Colonic mucosa (tissue), 4 donors: ENCODE results near the gene ZFHX3. TPM values are rescaled to one million over a fixed set of nuclear protein-coding genes. Genes with fewer than 3 reads are reported as not detected.

ENCODE experiments used
- DNase-seq: peaks from one replicate; pipeline ENCODE4 v3.0.0-alpha.2; 2020
- H3K27ac ChIP-seq: fragments of 200-600 bp; one replicate; pipeline ENCODE4 v1.8.0; 2021
- H3K27me3 ChIP-seq: fragments of 200-600 bp; one replicate; pipeline ENCODE4 v1.8.0; 2021
- H3K36me3 ChIP-seq: fragments of 200-600 bp; one replicate; pipeline ENCODE4 v1.8.0; 2021
- H3K4me1 ChIP-seq: fragments of 200-600 bp; one replicate; pipeline ENCODE4 v1.8.0; 2021; ENCODE audit warnings: mild to moderate bottlenecking
- H3K4me3 ChIP-seq: fragments of 200-600 bp; one replicate; pipeline ENCODE4 v1.8.0; 2021
- H3K9ac ChIP-seq, 2 donors: one replicate each; pipeline ENCODE4 v1.7.0; 2013; ENCODE audit warnings: control low read depth in 2 of 2, low read depth in 2 of 2, low read length in 2 of 2
- H3K9me3 ChIP-seq: fragments of 200-600 bp; one replicate; pipeline ENCODE4 v1.8.0; 2021
- intact Hi-C: fragments of 100-400 bp; cut with DNase I; formaldehyde crosslinking; loops from one replicate; pipeline ENCODE4 v1.14.1; 2022
- total RNA-seq, 2 donors: library from RNA; stranded (reverse); fragmentation: NEBNext Ultra II Directional in 1 of 2; extraction: Animal tissue kit (Norgen Biotek cat#: 25700) in 1 of 2; gene quantifications; one replicate each; pipeline ENCODE4 v1.2.1, GENCODE V29; 2021
- TF ChIP-seq, protein P1 (sequence below): fragments of 200-600 bp; IDR thresholded peaks from one replicate; pipeline ENCODE4 v1.8.0; 2022; ENCODE audit warnings: antibody characterized with exemption, mild to moderate bottlenecking
- donor health status: healthy.
- donor health status: DM: no; HTN: no; CAD: no.
- donor health status: DM: no; HTN: no; CAD: no.

ZFHX3 gene
- total RNA-seq, 2 donors from 2014 or later: 10.5 to 12.8 TPM

GRCh38 chr16:72836985-72837384 lies 210.9 kb downstream of the ZFHX3 start:
- no peak overlapping the region for H3K9ac ChIP-seq
- TF ChIP-seq, protein P1, sequence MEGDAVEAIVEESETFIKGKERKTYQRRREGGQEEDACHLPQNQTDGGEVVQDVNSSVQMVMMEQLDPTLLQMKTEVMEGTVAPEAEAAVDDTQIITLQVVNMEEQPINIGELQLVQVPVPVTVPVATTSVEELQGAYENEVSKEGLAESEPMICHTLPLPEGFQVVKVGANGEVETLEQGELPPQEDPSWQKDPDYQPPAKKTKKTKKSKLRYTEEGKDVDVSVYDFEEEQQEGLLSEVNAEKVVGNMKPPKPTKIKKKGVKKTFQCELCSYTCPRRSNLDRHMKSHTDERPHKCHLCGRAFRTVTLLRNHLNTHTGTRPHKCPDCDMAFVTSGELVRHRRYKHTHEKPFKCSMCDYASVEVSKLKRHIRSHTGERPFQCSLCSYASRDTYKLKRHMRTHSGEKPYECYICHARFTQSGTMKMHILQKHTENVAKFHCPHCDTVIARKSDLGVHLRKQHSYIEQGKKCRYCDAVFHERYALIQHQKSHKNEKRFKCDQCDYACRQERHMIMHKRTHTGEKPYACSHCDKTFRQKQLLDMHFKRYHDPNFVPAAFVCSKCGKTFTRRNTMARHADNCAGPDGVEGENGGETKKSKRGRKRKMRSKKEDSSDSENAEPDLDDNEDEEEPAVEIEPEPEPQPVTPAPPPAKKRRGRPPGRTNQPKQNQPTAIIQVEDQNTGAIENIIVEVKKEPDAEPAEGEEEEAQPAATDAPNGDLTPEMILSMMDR: no peak
- DNase-seq: no peak
- H3K27ac ChIP-seq: no peak overlapping the region
- intact Hi-C loops: loop anchor here (10.0 kb wide), 1 partner anchor 208 kb away; the partner anchor contains the start of gene ZFHX3
- H3K9me3 ChIP-seq: no peaks in the 10 kb centered on the region
- no peak overlapping the region for H3K4me3 ChIP-seq
- H3K27me3 ChIP-seq: no peaks in the 10 kb centered on the region
- no peaks in the 10 kb centered on the region for H3K4me1 ChIP-seq
- H3K36me3 ChIP-seq: no peaks in the 10 kb centered on the region

DNA sequence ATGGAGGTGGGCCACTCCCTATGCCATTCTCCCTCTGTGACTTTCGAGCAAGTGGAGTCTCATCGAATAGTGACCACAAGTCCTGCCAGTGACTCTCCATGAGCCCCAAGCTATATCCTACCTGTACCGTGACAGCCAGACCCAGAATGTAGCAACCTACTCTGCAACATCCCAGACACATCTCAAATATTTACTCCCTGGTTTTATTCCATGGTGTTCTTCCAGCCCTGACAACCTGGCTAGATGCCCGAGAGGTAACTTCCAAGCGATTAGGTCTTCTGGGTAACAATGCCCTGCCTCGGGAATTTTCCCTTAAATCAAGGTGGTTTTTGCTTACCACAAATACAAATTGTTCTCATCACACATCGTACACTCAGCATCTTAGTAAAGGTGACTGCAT lies 211.7 kb downstream of the ZFHX3 start:
- TF ChIP-seq, protein P1: no peak
- no peak overlapping the region for H3K27ac ChIP-seq
- H3K4me3 ChIP-seq: no peak overlapping the region
- no peaks in the 10 kb centered on the region for H3K36me3 ChIP-seq
- no peak overlapping the region for H3K9ac ChIP-seq
- no peaks in the 10 kb centered on the region for H3K9me3 ChIP-seq
- intact Hi-C loops: loop anchor here (10.0 kb wide), 1 partner anchor 209 kb away; the partner anchor contains the start of gene ZFHX3
- DNase-seq: no peak
- H3K27me3 ChIP-seq: no peaks in the 10 kb centered on the region
- H3K4me1 ChIP-seq: no peaks in the 10 kb centered on the region

GRCh38 chr16:72835086-72835485 lies 212.8 kb downstream of the ZFHX3 start:
- H3K4me1 ChIP-seq: no peaks in the 10 kb centered on the region
- H3K9ac ChIP-seq: no peak overlapping the region
- no peak overlapping the region for H3K4me3 ChIP-seq
- TF ChIP-seq, protein P1: no peak
- intact Hi-C loops: loop anchor here (10.0 kb wide), 1 partner anchor 210 kb away; the partner anchor contains the start of gene ZFHX3
- no peaks in the 10 kb centered on the region for H3K27me3 ChIP-seq
- no peaks in the 10 kb centered on the region for H3K36me3 ChIP-seq
- no peak overlapping the region for H3K27ac ChIP-seq
- H3K9me3 ChIP-seq: no peaks in the 10 kb centered on the region
- no peak for DNase-seq

DNA sequence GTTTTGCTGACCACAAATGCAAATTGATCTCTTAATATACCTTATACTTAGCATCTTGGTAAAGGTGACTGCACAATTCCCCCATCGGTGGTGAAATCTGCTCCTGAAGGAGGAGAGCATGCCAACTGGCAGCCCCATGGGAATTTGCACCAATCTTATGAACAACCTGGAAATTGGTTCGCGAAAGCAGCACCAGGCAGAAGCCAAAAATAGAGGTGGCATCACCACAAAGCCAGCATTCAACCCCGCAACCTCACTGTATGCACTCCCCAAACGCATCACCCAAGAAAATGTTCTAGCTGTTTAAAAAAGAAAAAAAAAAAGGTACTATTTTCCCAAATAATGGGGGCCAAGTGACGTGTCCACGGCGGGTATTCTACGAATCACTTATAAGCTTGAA lies 213.4 kb downstream of the ZFHX3 start:
- no peak overlapping the region for H3K4me3 ChIP-seq
- no peaks in the 10 kb centered on the region for H3K4me1 ChIP-seq
- no peaks in the 10 kb centered on the region for H3K36me3 ChIP-seq
- no peak for DNase-seq
- no peak overlapping the region for H3K9ac ChIP-seq
- H3K9me3 ChIP-seq: no peaks in the 10 kb centered on the region
- TF ChIP-seq, protein P1: no peak
- intact Hi-C loops: loop anchor here (10.0 kb wide), 1 partner anchor 210 kb away; the partner anchor contains the start of gene ZFHX3
- no peaks in the 10 kb centered on the region for H3K27me3 ChIP-seq
- H3K27ac ChIP-seq: no peak overlapping the region

DNA sequence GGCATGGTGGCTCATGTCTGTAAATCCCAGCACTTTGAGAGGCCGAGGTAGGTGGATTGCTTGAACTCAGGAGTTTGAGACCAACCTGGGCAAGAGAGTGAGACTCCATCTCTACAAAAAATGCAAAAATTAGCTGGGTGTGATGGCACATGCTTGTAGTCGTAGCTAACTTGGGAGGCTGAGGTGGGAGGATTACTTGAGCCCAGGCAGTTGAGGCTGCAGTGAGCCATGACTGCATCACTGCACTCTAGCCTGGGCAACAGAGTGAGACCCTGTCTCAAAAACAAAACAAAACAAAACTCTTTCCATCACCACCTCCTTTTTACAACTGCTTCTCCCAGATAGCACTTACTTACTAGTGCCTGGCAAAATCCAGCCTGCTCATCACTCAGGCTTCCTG lies 214.0 kb downstream of the ZFHX3 start:
- no peak overlapping the region for H3K9ac ChIP-seq
- H3K36me3 ChIP-seq: no peaks in the 10 kb centered on the region
- H3K4me3 ChIP-seq: no peak overlapping the region
- DNase-seq: no peak
- TF ChIP-seq, protein P1: no peak
- intact Hi-C loops: loop anchor here (10.0 kb wide), 1 partner anchor 211 kb away; the partner anchor contains the start of gene ZFHX3
- no peaks in the 10 kb centered on the region for H3K27me3 ChIP-seq
- H3K9me3 ChIP-seq: no peaks in the 10 kb centered on the region
- H3K4me1 ChIP-seq: no peaks in the 10 kb centered on the region
- H3K27ac ChIP-seq: no peak overlapping the region
